Measurements from ENCODE around the gene L3MBTL4. TPM values are rescaled to one million over a fixed set of nuclear protein-coding genes. Genes with fewer than 3 reads are reported as not detected.

Gene L3MBTL4
- total RNA-seq, 4 donors from 2014 or later = 0.40 to 3.8 (median 0.76) TPM

- Histone ChIP-seq H3K36me3 (no peaks in the 10 kb centered on the region), H3K27me3 (no peaks in the 10 kb centered on the region), H3K4me3 (no peak overlapping the region), H3K9me3 (no peaks in the 10 kb centered on the region), H3K27ac (no peak overlapping the region), H3K4me1 (no peaks in the 10 kb centered on the region)
- DNase-seq (no peak), ATAC-seq (no peak)
- TF ChIP-seq POLR2A (IDR thresholded peaks at IDR 0.05) = no peak
- TF ChIP-seq, protein P1, sequence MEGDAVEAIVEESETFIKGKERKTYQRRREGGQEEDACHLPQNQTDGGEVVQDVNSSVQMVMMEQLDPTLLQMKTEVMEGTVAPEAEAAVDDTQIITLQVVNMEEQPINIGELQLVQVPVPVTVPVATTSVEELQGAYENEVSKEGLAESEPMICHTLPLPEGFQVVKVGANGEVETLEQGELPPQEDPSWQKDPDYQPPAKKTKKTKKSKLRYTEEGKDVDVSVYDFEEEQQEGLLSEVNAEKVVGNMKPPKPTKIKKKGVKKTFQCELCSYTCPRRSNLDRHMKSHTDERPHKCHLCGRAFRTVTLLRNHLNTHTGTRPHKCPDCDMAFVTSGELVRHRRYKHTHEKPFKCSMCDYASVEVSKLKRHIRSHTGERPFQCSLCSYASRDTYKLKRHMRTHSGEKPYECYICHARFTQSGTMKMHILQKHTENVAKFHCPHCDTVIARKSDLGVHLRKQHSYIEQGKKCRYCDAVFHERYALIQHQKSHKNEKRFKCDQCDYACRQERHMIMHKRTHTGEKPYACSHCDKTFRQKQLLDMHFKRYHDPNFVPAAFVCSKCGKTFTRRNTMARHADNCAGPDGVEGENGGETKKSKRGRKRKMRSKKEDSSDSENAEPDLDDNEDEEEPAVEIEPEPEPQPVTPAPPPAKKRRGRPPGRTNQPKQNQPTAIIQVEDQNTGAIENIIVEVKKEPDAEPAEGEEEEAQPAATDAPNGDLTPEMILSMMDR (IDR thresholded peaks at IDR 0.05 in 4 of 5, conservative IDR thresholded peaks at IDR 0.05 in 1 of 5) = no peak
- in situ Hi-C loops (cut with MboI; ENCODE audit: low sequenced_read_pairs in 4 of 4) = no loop called here
- intact Hi-C loops (cut with DNase I; ENCODE audit: low total_unique reads) = no loop called here
These were observed 8.6 kb upstream of the L3MBTL4 start for GRCh38 chr18:6423289-6423688.

DNA sequence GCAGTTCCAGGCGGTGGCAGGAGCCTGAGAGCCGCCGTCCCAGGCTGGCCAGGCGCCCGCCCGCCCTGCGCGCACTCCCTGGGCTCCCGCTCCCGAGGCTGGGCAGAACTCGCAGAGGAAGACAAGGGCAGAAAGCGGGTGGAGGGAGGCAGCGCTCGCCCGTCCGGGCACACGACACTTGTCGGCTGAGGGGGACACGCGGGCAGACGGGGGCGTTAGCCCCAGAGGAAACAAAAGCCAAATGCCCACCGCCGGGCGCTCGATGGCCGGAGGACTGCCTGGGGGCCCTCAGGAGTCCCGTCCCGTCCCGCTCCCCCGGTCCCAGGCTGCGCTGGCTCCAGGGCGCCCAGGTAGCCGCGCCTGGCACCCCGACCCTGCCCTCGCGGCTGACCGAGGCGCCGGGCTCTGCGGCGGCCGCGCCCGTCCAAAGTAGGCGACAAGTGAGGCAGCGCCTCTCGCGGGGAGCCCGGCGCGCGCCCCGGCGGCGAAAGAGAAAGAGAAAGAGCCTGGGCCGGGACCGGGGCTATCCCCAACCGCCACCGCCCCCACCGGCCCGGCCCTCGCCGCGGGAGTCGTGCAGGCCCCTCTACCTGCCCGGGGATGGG is 491 bp downstream of the L3MBTL4 start:
- TF ChIP-seq, protein P1 (IDR thresholded peaks at IDR 0.05 in 4 of 5, conservative IDR thresholded peaks at IDR 0.05 in 1 of 5) = no peak
- no peak for TF ChIP-seq POLR2A (IDR thresholded peaks at IDR 0.05)

DNA sequence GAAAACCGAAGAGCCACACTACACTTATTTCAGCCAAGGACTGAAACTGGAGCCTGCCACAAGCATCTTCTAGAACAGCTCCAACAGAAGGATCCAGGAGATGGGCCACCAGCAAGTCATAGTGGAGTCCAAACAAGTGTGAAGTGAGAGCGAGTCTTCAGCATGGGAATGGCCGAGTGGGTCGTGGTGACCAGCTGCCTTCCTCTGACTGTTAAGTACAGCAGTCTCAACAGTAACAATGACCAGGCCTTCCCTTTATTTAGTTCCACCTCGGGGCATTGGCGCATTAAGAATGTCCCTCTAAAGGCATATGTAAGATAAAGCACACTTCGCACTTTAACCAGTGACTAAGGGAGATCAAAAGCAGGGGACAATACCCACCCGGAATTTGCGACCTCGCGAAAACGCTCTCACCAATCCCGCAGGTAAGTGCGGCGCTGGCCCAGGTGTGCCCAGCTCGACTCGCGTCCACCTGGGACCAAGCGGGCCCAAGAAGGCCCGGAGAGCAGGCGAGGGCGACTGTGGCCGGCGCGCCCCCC is 1.1 kb downstream of the L3MBTL4 start:
- intact Hi-C loops (cut with DNase I; ENCODE audit: low total_unique reads) (no loop called here), in situ Hi-C loops (cut with MboI; ENCODE audit: low sequenced_read_pairs in 4 of 4) (no loop called here)
- Histone ChIP-seq H3K36me3 (no peaks in the 10 kb centered on the region), H3K4me3 (peak overlapping the region; percentile 54 to 74 (median 62)), H3K9me3 (no peaks in the 10 kb centered on the region), H3K27me3 (peaks cover 4 to 20% (median 5%) of the 10 kb centered on the region in 3 donors), H3K27ac (peak overlapping the region in 3 of 4 donors; percentile 50 to 61 (median 61)), H3K4me1 (no peaks in the 10 kb centered on the region)
- ATAC-seq (peak in 1 of 2 donors; percentile 48), DNase-seq (no peak)
- TF ChIP-seq, protein P1 (IDR thresholded peaks at IDR 0.05 in 4 of 5, conservative IDR thresholded peaks at IDR 0.05 in 1 of 5) = no peak
- no peak for TF ChIP-seq POLR2A (IDR thresholded peaks at IDR 0.05)

More for the DNA sequence above, 491 bp downstream of the L3MBTL4 start:
- DNase-seq (peak; percentile 7 to 33), ATAC-seq (peak; percentile 73 to 85)
- H3K4me1 ChIP-seq = no peaks in the 10 kb centered on the region
- H3K9me3 ChIP-seq = no peaks in the 10 kb centered on the region
- peak overlapping the region; percentile 46 to 61 (median 56) for H3K27ac ChIP-seq
- H3K4me3 ChIP-seq = peak overlapping the region; percentile 54 to 74 (median 62)
- H3K36me3 ChIP-seq = no peaks in the 10 kb centered on the region
- H3K27me3 ChIP-seq = peaks cover 4 to 20% (median 5%) of the 10 kb centered on the region in 3 donors
- intact Hi-C loops (cut with DNase I; ENCODE audit: low total_unique reads) (no loop called here), in situ Hi-C loops (cut with MboI; ENCODE audit: low sequenced_read_pairs in 4 of 4) (no loop called here)

DNA sequence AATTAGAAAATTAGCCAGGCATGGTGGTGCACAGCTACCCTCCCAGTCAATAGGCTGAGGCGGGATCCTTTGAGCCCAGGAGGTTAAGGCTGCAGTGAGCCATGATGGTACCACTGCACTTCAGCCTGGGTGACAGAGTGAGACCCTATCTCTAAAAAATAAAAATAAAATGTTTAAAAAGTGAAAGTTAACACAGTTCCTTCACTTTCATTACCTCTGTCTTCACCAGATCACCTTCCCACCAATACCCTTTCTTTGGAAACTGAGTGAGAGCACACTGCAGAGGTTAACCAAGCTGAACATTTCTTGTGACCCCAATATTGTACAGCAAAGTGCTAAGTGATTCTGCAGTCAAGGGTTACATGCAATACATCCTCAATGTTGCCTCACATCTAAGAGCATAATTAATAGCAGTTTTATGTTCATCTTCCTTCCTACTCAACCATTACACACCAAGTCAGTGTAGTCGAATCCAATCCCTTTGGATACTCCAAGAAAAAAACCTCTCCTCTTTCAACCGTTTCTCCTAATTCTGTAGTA is 1.7 kb downstream of the L3MBTL4 start:
- in situ Hi-C loops (cut with MboI; ENCODE audit: low sequenced_read_pairs in 4 of 4) (no loop called here), intact Hi-C loops (cut with DNase I; ENCODE audit: low total_unique reads) (no loop called here)
- H3K9me3 ChIP-seq = no peaks in the 10 kb centered on the region
- H3K27ac ChIP-seq = no peak overlapping the region
- no peak overlapping the region for H3K4me3 ChIP-seq
- H3K27me3 ChIP-seq = peaks cover 4 to 20% (median 5%) of the 10 kb centered on the region in 3 donors
- no peaks in the 10 kb centered on the region for H3K36me3 ChIP-seq
- no peak for TF ChIP-seq POLR2A (IDR thresholded peaks at IDR 0.05)
- TF ChIP-seq, protein P1 (IDR thresholded peaks at IDR 0.05 in 4 of 5, conservative IDR thresholded peaks at IDR 0.05 in 1 of 5) = no peak
- no peak for DNase-seq
- no peaks in the 10 kb centered on the region for H3K4me1 ChIP-seq
- no peak for ATAC-seq

Measured in gastrocnemius medialis (tissue), 4 donors.